Endothelial cell of umbilical vein (primary cell): ENCODE results near the gene NLN. TPM values are rescaled to one million over a fixed set of nuclear protein-coding genes. Genes with fewer than 3 reads are reported as not detected.

Source experiments
- BruUV-seq: library from RNA; stranded (reverse); fragments of 400-500 nt; replicated peaks from 2 replicates; lab custom pipeline; 2021; lab: Mats Ljungman, UMichigan
- CTCF ChIA-PET: fragments of 300-600, 350-600 bp; sonication (Branson Sonifier 250); formaldehyde crosslinking; loops from one replicate; lab custom pipeline; 2021; ENCODE audit warnings: antibody characterized with exemption, inconsistent platforms; lab: Charles Lee
- POLR2A ChIA-PET: fragments of 300-600, 350-600 bp; sonication (Branson Sonifier 250); formaldehyde crosslinking; loops from one replicate; lab custom pipeline; 2021; ENCODE audit warnings: antibody characterized with exemption, inconsistent platforms; lab: Charles Lee
- DNase-seq: peaks from one replicate; pipeline ENCODE4 v3.0.0-alpha.2; 2011; ENCODE audit warnings: low read depth, low spot score
- FAIRE-seq: peaks from 2 replicates; lab custom pipeline; 2011; peaks lifted over from hg19 to GRCh38; lab: Jason Lieb, UNC
- H2AFZ ChIP-seq: 2 replicates; pipeline ENCODE4 v1.6.0; 2012; ENCODE audit warnings: low read depth, low read length, control low read depth, inconsistent platforms
- H3K27ac ChIP-seq: 2 replicates; pipeline ENCODE4 v1.5.1; 2011; ENCODE audit warnings: low read depth, mild to moderate bottlenecking, control low read depth, low read length, moderate library complexity; ENCODE audit not compliant: insufficient read depth
- H3K27me3 ChIP-seq, 2 experiments: 2 replicates each; pipeline versions ENCODE4 v1.6.0 to v1.6.1; 2011; ENCODE audit warnings: low read length in 2 of 2, mixed read lengths in 1 of 2; ENCODE audit not compliant: control insufficient read depth in 2 of 2, insufficient read depth in 2 of 2
- H3K36me3 ChIP-seq, 2 experiments: 2 replicates in 1 of 2; 3 replicates in 1 of 2; pipeline ENCODE4 v1.5.1; 2011; ENCODE audit warnings: low read length in 2 of 2, mild to moderate bottlenecking in 1 of 2, moderate library complexity in 1 of 2; ENCODE audit not compliant: control insufficient read depth in 2 of 2, insufficient read depth in 2 of 2; ENCODE audit errors: extremely low read depth in 1 of 2
- H3K4me1 ChIP-seq: 3 replicates; pipeline ENCODE4 v1.5.1; 2011; ENCODE audit warnings: mild to moderate bottlenecking, low read length; ENCODE audit not compliant: control insufficient read depth, insufficient read depth; ENCODE audit errors: extremely low read depth
- H3K4me2 ChIP-seq: 2 replicates; pipeline ENCODE4 v1.6.1; 2011; ENCODE audit warnings: low read length, control low read depth, mixed read lengths; ENCODE audit not compliant: insufficient read depth
- H3K4me3 ChIP-seq, 3 experiments: fragments of 200-600 bp in 1 of 3; sonication (generic), shearing (Covaris generic) in 1 of 3; replicated peaks in 1 of 3; 2 replicates each; pipeline ENCODE4 v1.5.1; 2011 to 2016; ENCODE audit warnings: control low read depth in 3 of 3, low read length in 3 of 3, mild to moderate bottlenecking in 2 of 3, inconsistent platforms in 1 of 3, low read depth in 1 of 3, moderate library complexity in 1 of 3; ENCODE audit not compliant: insufficient read depth in 1 of 3
- H3K79me2 ChIP-seq: 2 replicates; pipeline ENCODE4 v1.6.0; 2012; ENCODE audit warnings: low read length, inconsistent platforms; ENCODE audit not compliant: control insufficient read depth, insufficient read depth
- H3K9ac ChIP-seq: replicated peaks from 2 replicates; pipeline ENCODE3; 2011; ENCODE audit warnings: low read length, control low read depth; ENCODE audit not compliant: insufficient read depth; ENCODE audit errors: extremely low read depth
- H3K9me1 ChIP-seq: replicated peaks from 3 replicates; pipeline ENCODE4 v1.6.0; 2011; ENCODE audit warnings: mild to moderate bottlenecking, low read length; ENCODE audit not compliant: control insufficient read depth, insufficient read depth; ENCODE audit errors: extremely low read depth
- H3K9me3 ChIP-seq: replicated peaks from 2 replicates; pipeline ENCODE4 v1.5.1; 2012; ENCODE audit warnings: low read length, inconsistent platforms; ENCODE audit not compliant: control insufficient read depth, insufficient read depth
- H4K20me1 ChIP-seq: replicated peaks from 2 replicates; pipeline ENCODE3; 2011; ENCODE audit warnings: mild to moderate bottlenecking, low read length; ENCODE audit not compliant: control insufficient read depth, insufficient read depth; ENCODE audit errors: extremely low read depth
- EZH2 ChIP-seq: IDR thresholded peaks from 2 replicates; pipeline ENCODE4 v1.6.1; 2012; ENCODE audit warnings: borderline replicate concordance, low read depth, mild to moderate bottlenecking, moderate library complexity, low read length, inconsistent platforms; ENCODE audit not compliant: severe bottlenecking
- FOS ChIP-seq: IDR thresholded peaks from 2 replicates; pipeline ENCODE4 v1.6.1; 2011; ENCODE audit warnings: mild to moderate bottlenecking, low read length, moderate library complexity, borderline replicate concordance; ENCODE audit not compliant: insufficient read depth
- GATA2 ChIP-seq: IDR thresholded peaks from 2 replicates; pipeline ENCODE4 v1.7.0; 2011; ENCODE audit warnings: low read depth, mild to moderate bottlenecking, moderate library complexity, mixed read lengths, low read length; ENCODE audit not compliant: insufficient read length, insufficient read depth
- JUN ChIP-seq: IDR thresholded peaks from 2 replicates; pipeline ENCODE4 v1.6.1; 2011; ENCODE audit warnings: borderline replicate concordance, low read depth; ENCODE audit not compliant: insufficient read length, insufficient read depth
- MAX ChIP-seq: IDR thresholded peaks from 2 replicates; pipeline ENCODE4 v1.6.1; 2011; ENCODE audit not compliant: insufficient read depth, insufficient read length
- POLR2A ChIP-seq: IDR thresholded peaks from 2 replicates; pipeline ENCODE4 v1.6.1; 2012; ENCODE audit warnings: low read depth, mild to moderate bottlenecking, control low read depth, low read length
- POLR2AphosphoS5 ChIP-seq: IDR thresholded peaks from 2 replicates; pipeline ENCODE4 v1.6.1; 2012; ENCODE audit warnings: low read depth, mild to moderate bottlenecking, control low read depth, low read length, moderate library complexity; ENCODE audit not compliant: insufficient read depth
- dilution Hi-C: fragments of 300-500 bp; cut with MboI; formaldehyde crosslinking; loops from one replicate; pipeline ENCODE4 v1.15.0; 2019; ENCODE audit warnings: low sequenced_read_pairs; ENCODE audit not compliant: extremely low pct_ligation_motif_present
- intact Hi-C: fragments of 100-400 bp; cut with micrococcal nuclease; formaldehyde crosslinking; loops from one replicate; pipeline ENCODE4 v1.10.0; 2022
- polyA plus RNA-seq, 4 experiments: library from polyadenylated mRNA; depleted of rRNA in 3 of 4; stranded (reverse) in 3 of 4; unstranded in 1 of 4; fragments of >200 nt; gene quantifications; 2 replicates each; pipeline versions ENCODE4 v1.2.1 to v1.2.3, GENCODE V29; 2011 to 2012; ENCODE audit warnings: missing spikeins in 1 of 4
- total RNA-seq: library from RNA; stranded (reverse); gene quantifications from 2 replicates; pipeline ENCODE4 v1.2.3, GENCODE V29; 2021
- TF ChIP-seq, protein P1 (sequence below), 2 donors: IDR thresholded peaks; 1 replicate in 1 of 2; 2 replicates in 1 of 2; pipeline ENCODE4 v1.5.1; 2011; ENCODE audit warnings: low read length in 2 of 2, mild to moderate bottlenecking in 2 of 2, moderate library complexity in 2 of 2, control low read depth in 1 of 2, inconsistent platforms in 1 of 2, low read depth in 1 of 2; ENCODE audit not compliant: insufficient read depth in 1 of 2; ENCODE audit errors: extremely low read depth in 1 of 2

Gene NLN
- total and polyA plus RNA-seq, 2 donors (not counting 3 experiments of a cell fraction or from before 2014, with no cell fraction given), result 14.2 to 63.3 TPM

GRCh38 chr5:65704621-65705239 is 17.3 kb upstream of the NLN start:
- BruUV-seq, result no TSS peak
- Histone ChIP-seq H3K9me1 (no peaks in the 10 kb centered on the region), H3K36me3 (peaks cover 0 to 2% of the 10 kb centered on the region in 2 experiments), H3K9me3 (no peaks in the 10 kb centered on the region), H3K27me3 (no peaks in the 10 kb centered on the region), H2AFZ (no peak overlapping the region), H3K4me3 (no peak overlapping the region), H3K79me2 (no peaks in the 10 kb centered on the region), H3K4me1 (no peaks in the 10 kb centered on the region), H4K20me1 (no peaks in the 10 kb centered on the region), H3K9ac (no peak overlapping the region), H3K27ac (no peak overlapping the region), H3K4me2 (no peak overlapping the region)
- no peak for FAIRE-seq
- POLR2A ChIA-PET, result no interaction called here
- no peak for TF ChIP-seq MAX
- no peak for TF ChIP-seq JUN
- no peak for TF ChIP-seq EZH2
- TF ChIP-seq POLR2AphosphoS5, result no peak
- TF ChIP-seq, protein P1, sequence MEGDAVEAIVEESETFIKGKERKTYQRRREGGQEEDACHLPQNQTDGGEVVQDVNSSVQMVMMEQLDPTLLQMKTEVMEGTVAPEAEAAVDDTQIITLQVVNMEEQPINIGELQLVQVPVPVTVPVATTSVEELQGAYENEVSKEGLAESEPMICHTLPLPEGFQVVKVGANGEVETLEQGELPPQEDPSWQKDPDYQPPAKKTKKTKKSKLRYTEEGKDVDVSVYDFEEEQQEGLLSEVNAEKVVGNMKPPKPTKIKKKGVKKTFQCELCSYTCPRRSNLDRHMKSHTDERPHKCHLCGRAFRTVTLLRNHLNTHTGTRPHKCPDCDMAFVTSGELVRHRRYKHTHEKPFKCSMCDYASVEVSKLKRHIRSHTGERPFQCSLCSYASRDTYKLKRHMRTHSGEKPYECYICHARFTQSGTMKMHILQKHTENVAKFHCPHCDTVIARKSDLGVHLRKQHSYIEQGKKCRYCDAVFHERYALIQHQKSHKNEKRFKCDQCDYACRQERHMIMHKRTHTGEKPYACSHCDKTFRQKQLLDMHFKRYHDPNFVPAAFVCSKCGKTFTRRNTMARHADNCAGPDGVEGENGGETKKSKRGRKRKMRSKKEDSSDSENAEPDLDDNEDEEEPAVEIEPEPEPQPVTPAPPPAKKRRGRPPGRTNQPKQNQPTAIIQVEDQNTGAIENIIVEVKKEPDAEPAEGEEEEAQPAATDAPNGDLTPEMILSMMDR (IDR thresholded peaks at IDR 0.05; ENCODE audit: extremely low read depth in 1 of 2, insufficient read depth in 1 of 2, low read depth in 1 of 2, low read length in 2 of 2), result no peak
- no peak for TF ChIP-seq FOS
- TF ChIP-seq GATA2, result no peak
- no peak for TF ChIP-seq POLR2A
- dilution Hi-C loops (no loop called here), intact Hi-C loops (no loop called here)
- CTCF ChIA-PET, result interaction anchor here (1.0 kb wide), 1 partner anchor 22 kb away, joined by 3 read pairs; no protein-coding TSS in a partner anchor
- no peak for DNase-seq
